ENCODE results near the gene ADGRB3.
"Not testable (repeated sequence)": the region's sequence is repeated elsewhere in the genome, so short reads cannot be mapped to it uniquely, and the experiment has no call there.

The ADGRB3 gene

DNA sequence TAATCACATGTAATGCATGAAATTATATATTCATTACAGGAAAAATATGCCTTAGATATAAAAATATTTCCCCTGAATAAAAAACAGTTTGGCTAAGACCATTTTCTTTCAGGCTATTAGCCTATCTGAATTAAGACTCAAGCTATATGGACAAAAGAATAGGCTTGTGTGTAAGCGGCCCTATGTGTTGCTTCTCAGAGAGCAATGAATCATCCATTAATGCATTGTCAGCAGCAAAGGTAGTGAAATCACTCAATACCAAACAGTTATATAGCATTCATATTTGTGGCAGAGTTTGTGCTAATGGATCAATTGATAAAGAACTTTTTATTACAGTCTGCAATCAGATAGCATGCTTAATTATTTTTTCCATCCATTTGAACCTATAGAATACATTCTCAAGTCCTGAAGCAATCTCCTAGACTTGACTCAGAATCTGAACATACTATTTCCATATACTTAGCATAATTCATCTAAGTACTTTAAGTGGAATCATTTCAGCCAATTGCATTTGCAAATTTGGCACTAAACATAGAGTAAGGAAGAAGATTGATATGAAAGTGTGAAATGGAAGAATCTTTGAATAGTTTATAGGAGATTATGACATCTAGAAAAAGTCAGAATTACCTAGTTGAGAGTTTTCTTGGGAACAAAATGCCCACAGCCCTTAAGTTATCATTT lies 112.2 kb downstream of the ADGRB3 start:
- TF ChIP-seq, protein P1, sequence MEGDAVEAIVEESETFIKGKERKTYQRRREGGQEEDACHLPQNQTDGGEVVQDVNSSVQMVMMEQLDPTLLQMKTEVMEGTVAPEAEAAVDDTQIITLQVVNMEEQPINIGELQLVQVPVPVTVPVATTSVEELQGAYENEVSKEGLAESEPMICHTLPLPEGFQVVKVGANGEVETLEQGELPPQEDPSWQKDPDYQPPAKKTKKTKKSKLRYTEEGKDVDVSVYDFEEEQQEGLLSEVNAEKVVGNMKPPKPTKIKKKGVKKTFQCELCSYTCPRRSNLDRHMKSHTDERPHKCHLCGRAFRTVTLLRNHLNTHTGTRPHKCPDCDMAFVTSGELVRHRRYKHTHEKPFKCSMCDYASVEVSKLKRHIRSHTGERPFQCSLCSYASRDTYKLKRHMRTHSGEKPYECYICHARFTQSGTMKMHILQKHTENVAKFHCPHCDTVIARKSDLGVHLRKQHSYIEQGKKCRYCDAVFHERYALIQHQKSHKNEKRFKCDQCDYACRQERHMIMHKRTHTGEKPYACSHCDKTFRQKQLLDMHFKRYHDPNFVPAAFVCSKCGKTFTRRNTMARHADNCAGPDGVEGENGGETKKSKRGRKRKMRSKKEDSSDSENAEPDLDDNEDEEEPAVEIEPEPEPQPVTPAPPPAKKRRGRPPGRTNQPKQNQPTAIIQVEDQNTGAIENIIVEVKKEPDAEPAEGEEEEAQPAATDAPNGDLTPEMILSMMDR (IDR thresholded peaks at IDR 0.05; ENCODE audit: low read depth, low read length, missing control alignments) = no peak
- no peak for DNase-seq (ENCODE audit: extremely low read depth, low read depth)
- no peak overlapping the region for H3K4me3 ChIP-seq (replicated peaks; ENCODE audit: low read depth, low read length)

DNA sequence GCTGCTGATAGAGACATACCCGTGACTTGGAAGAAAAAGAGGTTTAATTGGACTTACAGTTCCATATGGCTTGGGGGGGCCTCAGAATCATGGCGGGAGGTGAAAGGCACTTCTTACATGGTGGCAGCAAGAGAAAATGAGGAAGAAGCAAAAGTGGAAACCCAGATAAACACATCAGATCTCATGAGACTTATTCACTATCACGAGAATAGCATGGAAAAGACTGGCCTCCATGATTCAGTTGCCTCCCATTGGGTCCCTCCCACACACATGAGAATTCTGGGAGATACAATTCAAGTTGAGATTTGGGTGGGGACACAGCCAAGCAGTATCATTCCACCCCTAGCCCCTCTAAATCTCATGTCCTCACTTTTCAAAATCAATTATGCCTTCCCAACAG lies 112.8 kb downstream of the ADGRB3 start:
- H3K4me3 ChIP-seq (replicated peaks; ENCODE audit: low read depth, low read length); DNase-seq (ENCODE audit: extremely low read depth, low read depth): not testable (repeated sequence)

DNA sequence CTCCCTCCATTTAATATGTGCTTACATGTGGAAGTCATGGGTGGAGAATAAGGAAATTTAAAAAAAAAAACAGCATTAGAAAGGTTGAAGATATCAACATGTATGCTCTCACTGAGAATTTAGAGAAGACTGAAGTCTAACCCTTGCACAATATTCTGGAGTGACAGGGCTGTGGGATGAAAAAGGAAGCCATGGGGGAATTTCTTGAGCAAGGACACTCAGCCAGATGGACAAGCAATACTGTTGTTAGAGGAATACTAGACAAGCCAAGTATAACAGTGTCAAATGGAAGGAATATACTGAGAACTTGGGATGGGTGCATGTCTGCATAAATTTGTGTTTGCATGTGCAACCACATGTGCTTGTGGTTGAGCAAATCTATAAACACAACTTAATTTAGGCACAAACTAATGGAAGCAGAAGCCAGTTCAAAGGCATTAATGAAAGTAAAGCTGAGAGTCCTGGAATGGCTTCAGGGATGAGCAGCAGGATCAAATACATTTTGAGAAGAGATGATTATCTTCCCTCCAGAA lies 119.7 kb downstream of the ADGRB3 start:
- TF ChIP-seq, protein P1 (IDR thresholded peaks at IDR 0.05; ENCODE audit: low read depth, low read length, missing control alignments) = no peak
- no peak for DNase-seq (ENCODE audit: extremely low read depth, low read depth)
- H3K4me3 ChIP-seq (replicated peaks; ENCODE audit: low read depth, low read length) = no peak overlapping the region

DNA sequence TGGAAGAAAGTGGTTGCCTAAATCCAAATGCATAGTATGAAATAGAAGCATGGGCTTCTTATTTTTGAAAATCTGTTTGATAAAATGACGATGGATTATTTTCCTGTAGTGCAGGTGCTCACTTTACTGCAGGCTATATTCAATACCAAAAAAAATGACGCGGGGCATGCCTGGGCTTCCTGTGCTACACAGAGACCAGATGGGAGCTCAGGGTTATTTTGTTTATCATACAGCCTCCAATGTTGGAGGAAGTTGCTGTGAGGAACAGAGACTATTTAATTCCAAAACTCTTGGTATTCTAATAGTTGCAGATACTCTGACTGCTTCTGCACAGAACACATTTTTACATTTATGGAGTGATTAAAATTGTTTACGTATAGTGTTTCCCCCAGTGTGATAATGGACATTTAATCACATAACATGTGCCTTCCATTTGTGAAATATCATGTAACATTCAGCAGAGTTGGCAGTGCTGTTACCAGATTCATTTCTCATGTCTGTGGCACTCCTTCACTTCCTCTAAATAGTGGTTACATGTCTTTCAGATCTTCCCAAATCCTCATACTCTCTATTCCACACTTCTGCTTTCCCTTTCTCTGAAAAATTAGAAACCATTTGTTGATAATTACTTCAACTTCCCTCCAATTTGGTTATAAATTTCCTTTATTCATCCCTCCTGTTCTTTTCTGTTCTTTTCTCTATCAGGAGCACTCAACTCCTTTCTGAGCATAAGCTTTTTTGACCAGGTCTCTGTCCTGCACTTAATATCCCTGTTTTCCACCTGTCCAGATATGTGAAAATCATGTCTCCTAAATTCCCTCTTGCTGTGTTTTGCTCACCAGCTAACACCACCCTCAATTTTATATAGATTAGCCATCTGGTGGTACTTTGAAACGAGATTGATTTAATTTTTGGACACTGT lies 121.6 kb downstream of the ADGRB3 start:
- TF ChIP-seq, protein P1 (IDR thresholded peaks at IDR 0.05; ENCODE audit: low read depth, low read length, missing control alignments) = no peak
- no peak for DNase-seq (ENCODE audit: extremely low read depth, low read depth)
- H3K4me3 ChIP-seq (replicated peaks; ENCODE audit: low read depth, low read length) = no peak overlapping the region

DNA sequence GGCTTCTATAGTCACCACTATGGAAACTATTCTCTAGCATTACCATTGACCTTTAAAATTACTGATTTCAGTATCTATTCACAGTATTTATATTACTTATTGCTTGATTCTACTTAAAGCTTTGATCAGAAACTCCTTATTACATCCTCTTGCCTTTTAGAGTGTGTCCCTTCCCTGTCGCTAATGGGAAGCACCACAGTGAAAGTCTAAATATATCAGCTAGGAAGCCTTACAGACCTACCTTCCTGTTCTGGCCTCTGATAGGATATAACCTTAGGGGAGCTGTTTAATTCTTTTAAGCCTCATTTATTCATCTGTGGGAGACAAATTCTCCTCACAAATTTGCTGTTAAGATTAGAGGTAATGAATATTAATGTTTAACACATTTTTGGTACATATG lies 122.7 kb downstream of the ADGRB3 start:
- H3K4me3 ChIP-seq (replicated peaks; ENCODE audit: low read depth, low read length) = no peak overlapping the region
- DNase-seq (ENCODE audit: extremely low read depth, low read depth) = no peak

DNA sequence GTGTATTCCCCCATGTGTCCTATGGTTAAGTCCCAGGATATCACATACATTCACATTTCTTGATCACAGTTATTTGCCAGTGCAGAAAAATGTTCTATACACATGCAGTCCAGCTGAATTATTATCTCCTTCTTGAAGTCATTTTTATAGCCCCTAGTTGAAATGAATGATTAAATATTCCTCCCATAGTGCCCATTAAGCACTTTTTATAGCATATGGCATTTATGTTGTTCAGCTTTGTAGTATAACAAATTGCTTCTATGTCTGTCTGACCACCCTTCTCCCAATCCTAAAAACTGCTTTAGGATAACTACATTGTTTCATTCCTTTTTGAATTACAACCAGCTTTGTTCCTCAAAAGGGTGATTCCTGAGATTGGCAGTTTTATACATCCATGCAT lies 123.5 kb downstream of the ADGRB3 start:
- DNase-seq (ENCODE audit: extremely low read depth, low read depth) = no peak
- no peak overlapping the region for H3K4me3 ChIP-seq (replicated peaks; ENCODE audit: low read depth, low read length)
- TF ChIP-seq, protein P1 (IDR thresholded peaks at IDR 0.05; ENCODE audit: low read depth, low read length, missing control alignments) = no peak

More for the DNA sequence above, 122.7 kb downstream of the ADGRB3 start:
- TF ChIP-seq, protein P1 (IDR thresholded peaks at IDR 0.05; ENCODE audit: low read depth, low read length, missing control alignments) = no peak

DNA sequence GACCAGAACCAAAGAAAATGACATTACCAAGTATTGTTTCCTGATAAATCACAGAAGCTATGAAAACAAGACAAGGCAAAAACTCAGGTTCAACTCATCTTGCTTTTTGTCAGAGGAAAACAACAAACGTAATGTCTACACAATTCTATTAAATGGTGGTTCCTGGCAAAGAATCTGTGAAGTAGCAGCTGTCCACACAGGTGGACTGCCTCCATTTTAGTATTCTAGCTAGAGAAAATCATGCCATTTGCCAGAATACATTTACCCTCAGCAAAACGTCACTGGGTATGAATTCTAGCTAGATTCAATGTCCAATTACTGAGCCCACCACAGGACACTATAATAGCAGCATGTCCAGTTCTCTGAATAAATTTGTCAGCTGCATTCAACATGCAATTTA lies 125.4 kb downstream of the ADGRB3 start:
- TF ChIP-seq, protein P1 (IDR thresholded peaks at IDR 0.05; ENCODE audit: low read depth, low read length, missing control alignments) = no peak
- DNase-seq (ENCODE audit: extremely low read depth, low read depth) = no peak
- no peak overlapping the region for H3K4me3 ChIP-seq (replicated peaks; ENCODE audit: low read depth, low read length)
